ENCODE data around the gene SOX5.
"Not testable (repeated sequence)": the region's sequence is repeated elsewhere in the genome, so short reads cannot be mapped to it uniquely, and the experiment has no call there.

DNA sequence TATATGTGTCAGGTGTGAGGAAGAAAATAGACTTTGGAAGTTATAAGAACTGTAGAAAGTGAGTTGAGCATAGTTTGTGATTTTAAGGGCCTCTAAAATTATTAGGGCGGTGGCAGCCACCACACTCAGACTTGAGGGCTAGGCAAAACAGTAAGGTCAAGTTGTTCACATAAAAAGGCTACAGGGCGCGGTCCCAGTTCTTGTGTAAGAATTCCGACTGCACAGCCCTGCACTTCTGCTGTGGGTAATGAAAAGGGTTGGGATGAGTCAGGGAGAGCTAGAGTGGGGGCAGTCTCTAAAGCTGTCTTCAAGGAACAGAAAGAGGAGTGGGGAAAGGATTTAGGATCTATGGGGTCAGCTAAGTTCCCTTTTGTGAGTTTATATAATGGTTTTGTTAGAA, 441.7 kb downstream of the SOX5 start:
- not testable (repeated sequence) for TF ChIP-seq CTCF, POLR2A (IDR thresholded peaks at IDR 0.05)

Measured in adrenal gland (tissue), 5 donors.